ACC112 (cell line): Measurements from ENCODE around the gene MARF1.

Experiments
- H2AFZ ChIP-seq: fragments of 200-600 bp; sonication (generic); one replicate; pipeline ENCODE4 v1.6.0; 2017; ENCODE audit warnings: antibody characterized with exemption, low read length; ENCODE audit not compliant: unreplicated experiment
- H3K27ac ChIP-seq: fragments of 200-600 bp; sonication (generic); 2 replicates; pipeline ENCODE4 v1.5.1; 2014; ENCODE audit warnings: low read depth, mild to moderate bottlenecking, antibody characterized with exemption, low read length, moderate library complexity
- H3K27me3 ChIP-seq: fragments of 200-600 bp; sonication (generic); 2 replicates; pipeline ENCODE4 v1.6.1; 2014; ENCODE audit warnings: mild to moderate bottlenecking, antibody characterized with exemption, low read length, moderate library complexity, mixed read lengths; ENCODE audit not compliant: insufficient read depth
- H3K36me3 ChIP-seq: fragments of 200-600 bp; sonication (generic); 2 replicates; pipeline ENCODE4 v1.6.1; 2016; ENCODE audit warnings: mild to moderate bottlenecking, antibody characterized with exemption, low read length, moderate library complexity, mixed read lengths; ENCODE audit not compliant: insufficient read depth
- H3K4me1 ChIP-seq: fragments of 200-600 bp; sonication (generic); one replicate; pipeline ENCODE4 v1.6.1; 2016; ENCODE audit warnings: low read length, mixed read lengths; ENCODE audit not compliant: insufficient read depth, unreplicated experiment, control insufficient read depth
- H3K4me3 ChIP-seq: fragments of 200-600 bp; sonication (generic); 2 replicates; pipeline ENCODE4 v1.5.1; 2014; ENCODE audit warnings: mild to moderate bottlenecking, low read depth, low read length
- H3K79me2 ChIP-seq: fragments of 200-600 bp; sonication (generic); one replicate; pipeline ENCODE4 v1.6.0; 2016; ENCODE audit warnings: low read length; ENCODE audit not compliant: control insufficient read depth, unreplicated experiment, insufficient read depth

Gene MARF1

GRCh38 chr16:15599303-15600070 lies 43.5 kb downstream of the MARF1 start:
- Histone ChIP-seq H2AFZ (no peak overlapping the region), H3K79me2 (no peaks in the 10 kb centered on the region), H3K27me3 (no peaks in the 10 kb centered on the region), H3K4me1 (no peaks in the 10 kb centered on the region), H3K36me3 (peaks cover 39% of the 10 kb centered on the region), H3K4me3 (no peak overlapping the region), H3K27ac (no peak overlapping the region)

GRCh38 chr16:15598648-15599190 lies 44.2 kb downstream of the MARF1 start:
- H3K27me3 ChIP-seq: no peaks in the 10 kb centered on the region
- H3K27ac ChIP-seq: no peak overlapping the region
- no peak overlapping the region for H2AFZ ChIP-seq
- no peaks in the 10 kb centered on the region for H3K79me2 ChIP-seq
- no peak overlapping the region for H3K4me3 ChIP-seq
- H3K36me3 ChIP-seq: peaks cover 31% of the 10 kb centered on the region; the same call in 1 of the 2 replicates
- H3K4me1 ChIP-seq: no peaks in the 10 kb centered on the region

GRCh38 chr16:15597822-15598647 lies 44.9 kb downstream of the MARF1 start:
- H3K27me3 ChIP-seq: no peaks in the 10 kb centered on the region
- peaks cover 24% of the 10 kb centered on the region; the same call in 1 of the 2 replicates for H3K36me3 ChIP-seq
- H3K27ac ChIP-seq: no peak overlapping the region
- H3K79me2 ChIP-seq: no peaks in the 10 kb centered on the region
- no peaks in the 10 kb centered on the region for H3K4me1 ChIP-seq
- no peak overlapping the region for H2AFZ ChIP-seq
- no peak overlapping the region for H3K4me3 ChIP-seq

- Histone ChIP-seq H3K27ac (no peak overlapping the region), H3K36me3 (peaks cover 15% of the 10 kb centered on the region; the same call in 1 of the 2 replicates), H3K79me2 (no peaks in the 10 kb centered on the region), H3K4me3 (no peak overlapping the region), H3K4me1 (no peaks in the 10 kb centered on the region), H2AFZ (no peak overlapping the region), H3K27me3 (no peaks in the 10 kb centered on the region)
These were observed 45.8 kb downstream of the MARF1 start for GRCh38 chr16:15597135-15597534.

GRCh38 chr16:15594711-15595320 lies 48.1 kb downstream of the MARF1 start:
- Histone ChIP-seq H3K36me3 (peaks cover 10% of the 10 kb centered on the region; the same call in 1 of the 2 replicates), H3K27me3 (no peaks in the 10 kb centered on the region), H3K27ac (no peak overlapping the region), H3K4me3 (no peak overlapping the region), H3K79me2 (no peaks in the 10 kb centered on the region), H2AFZ (no peak overlapping the region), H3K4me1 (peaks cover 10% of the 10 kb centered on the region)

- no peak overlapping the region for H2AFZ ChIP-seq
- peaks cover 10% of the 10 kb centered on the region for H3K4me1 ChIP-seq
- no peaks in the 10 kb centered on the region for H3K79me2 ChIP-seq
- H3K27me3 ChIP-seq: no peaks in the 10 kb centered on the region
- H3K27ac ChIP-seq: no peak overlapping the region
- no peak overlapping the region for H3K4me3 ChIP-seq
- H3K36me3 ChIP-seq: 0 out of 2 replicates have a peak, but pooled peaks cover 10% of the 10 kb centered on the region
These were observed 49.7 kb downstream of the MARF1 start for GRCh38 chr16:15593235-15593634.

GRCh38 chr16:15592324-15592723 lies 50.6 kb downstream of the MARF1 start:
- peaks cover 10% of the 10 kb centered on the region for H3K4me1 ChIP-seq
- H2AFZ ChIP-seq: no peak overlapping the region
- no peaks in the 10 kb centered on the region for H3K79me2 ChIP-seq
- H3K4me3 ChIP-seq: no peak overlapping the region
- H3K27me3 ChIP-seq: no peaks in the 10 kb centered on the region
- H3K36me3 ChIP-seq: peaks cover 15% of the 10 kb centered on the region; the same call in 1 of the 2 replicates
- no peak overlapping the region for H3K27ac ChIP-seq

- H3K27ac ChIP-seq: no peak overlapping the region
- no peak overlapping the region for H2AFZ ChIP-seq
- no peaks in the 10 kb centered on the region for H3K79me2 ChIP-seq
- H3K36me3 ChIP-seq: peaks cover 38% of the 10 kb centered on the region
- H3K4me1 ChIP-seq: peaks cover 10% of the 10 kb centered on the region
- no peak overlapping the region for H3K4me3 ChIP-seq
- H3K27me3 ChIP-seq: no peaks in the 10 kb centered on the region
These were observed 55.7 kb downstream of the MARF1 start for GRCh38 chr16:15587152-15587825.

GRCh38 chr16:15586716-15587115 lies 56.2 kb downstream of the MARF1 start:
- no peak overlapping the region for H2AFZ ChIP-seq
- peaks cover 38% of the 10 kb centered on the region for H3K36me3 ChIP-seq
- no peak overlapping the region for H3K27ac ChIP-seq
- no peak overlapping the region for H3K4me3 ChIP-seq
- no peaks in the 10 kb centered on the region for H3K79me2 ChIP-seq
- H3K4me1 ChIP-seq: peaks cover 10% of the 10 kb centered on the region
- no peaks in the 10 kb centered on the region for H3K27me3 ChIP-seq

GRCh38 chr16:15585956-15586355 lies 57.0 kb downstream of the MARF1 start:
- no peaks in the 10 kb centered on the region for H3K27me3 ChIP-seq
- H3K36me3 ChIP-seq: peaks cover 38% of the 10 kb centered on the region
- no peak overlapping the region for H3K4me3 ChIP-seq
- no peak overlapping the region for H3K27ac ChIP-seq
- H3K79me2 ChIP-seq: no peaks in the 10 kb centered on the region
- H2AFZ ChIP-seq: no peak overlapping the region
- H3K4me1 ChIP-seq: peaks cover 4% of the 10 kb centered on the region
